HG03159 (cell line): ENCODE measurements around the gene MYO1H.

Experiments
- ATAC-seq: cut with Tn5 transposase; IDR thresholded peaks from one replicate; pipeline ENCODE4 v1.9.1; 2021; ENCODE audit warnings: mild to moderate bottlenecking, moderate library complexity; ENCODE audit not compliant: unreplicated experiment

Gene MYO1H

DNA sequence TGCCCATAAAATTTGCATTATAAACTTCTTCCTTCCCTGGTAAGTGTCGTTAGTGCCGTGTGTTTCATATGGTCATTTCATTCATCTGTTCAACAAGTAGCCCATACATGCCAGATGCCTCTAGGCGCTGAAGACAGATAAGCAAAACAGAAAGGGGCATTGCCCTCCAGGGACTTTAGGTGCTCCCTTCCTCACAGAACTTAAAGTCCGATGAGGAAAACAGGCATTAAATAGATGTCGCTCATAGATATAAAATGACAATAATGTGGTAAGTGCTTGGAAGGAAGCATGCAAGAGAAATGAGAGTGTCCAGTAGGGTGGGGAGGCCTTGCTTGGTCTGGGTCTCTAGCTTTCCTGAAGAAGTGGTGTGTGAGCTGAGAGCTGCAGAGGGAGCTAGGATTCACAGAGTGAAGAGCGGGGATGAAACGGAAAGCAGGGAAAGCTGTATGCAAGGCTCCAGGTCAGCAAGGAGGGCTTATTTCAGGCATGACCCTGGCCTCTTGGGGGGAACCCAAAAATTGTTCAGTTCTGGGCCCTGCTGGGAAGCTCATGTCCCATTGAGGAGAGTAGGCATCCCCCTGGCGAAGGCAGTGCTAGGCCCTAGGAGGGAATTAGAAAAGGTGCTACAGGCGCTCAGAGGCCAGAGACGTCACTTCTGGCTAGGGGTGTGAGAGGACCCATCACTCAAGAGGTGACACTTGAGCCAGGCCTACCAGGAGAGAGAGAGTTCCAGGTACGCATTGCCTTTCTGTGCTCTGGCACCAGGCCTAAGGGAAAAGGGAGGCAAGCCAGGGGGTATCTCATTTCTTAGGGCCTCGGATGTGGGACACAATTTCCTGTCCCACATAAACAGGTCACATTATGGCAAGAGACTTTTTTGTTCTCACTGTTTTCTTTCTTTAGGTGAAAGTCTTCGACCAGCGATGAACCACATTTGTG, 141.6 kb downstream of the MYO1H start:
- no peak for ATAC-seq

DNA sequence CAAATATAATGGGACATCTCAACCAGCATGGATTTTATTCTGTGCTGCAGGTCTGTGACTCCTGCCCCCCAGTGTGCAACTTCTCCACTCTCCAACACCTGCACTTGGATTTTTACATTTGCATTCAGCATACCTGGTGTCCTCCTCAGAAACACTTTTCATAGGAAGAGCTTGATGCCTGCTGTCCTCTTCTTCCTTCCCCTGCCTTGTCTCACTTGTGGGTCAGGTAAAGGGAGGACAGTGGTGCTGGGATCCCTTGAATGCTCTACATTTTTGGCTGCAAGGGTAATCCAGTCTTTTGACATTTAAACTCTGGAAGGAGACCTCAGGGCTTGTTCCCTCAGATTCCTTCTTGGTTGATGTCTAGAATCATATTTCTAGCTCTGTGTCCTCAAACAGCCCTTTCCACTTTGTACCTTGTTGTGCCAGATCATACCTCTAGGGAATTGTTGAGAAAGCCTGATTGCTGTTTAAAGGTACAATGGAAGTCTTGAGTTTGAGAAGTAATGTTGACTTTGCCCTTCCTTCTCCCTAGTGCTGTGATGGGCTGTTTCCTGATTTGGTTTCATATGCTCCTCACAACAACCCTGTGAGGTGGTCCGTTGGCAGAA, 142.4 kb downstream of the MYO1H start:
- no peak for ATAC-seq

- ATAC-seq, result no peak
These were observed 144.0 kb downstream of the MYO1H start for GRCh38 chr12:109491671-109492070.

GRCh38 chr12:109492371-109492770, 144.7 kb downstream of the MYO1H start:
- ATAC-seq, result no peak

GRCh38 chr12:109493090-109493489, 145.4 kb downstream of the MYO1H start:
- ATAC-seq, result no peak

DNA sequence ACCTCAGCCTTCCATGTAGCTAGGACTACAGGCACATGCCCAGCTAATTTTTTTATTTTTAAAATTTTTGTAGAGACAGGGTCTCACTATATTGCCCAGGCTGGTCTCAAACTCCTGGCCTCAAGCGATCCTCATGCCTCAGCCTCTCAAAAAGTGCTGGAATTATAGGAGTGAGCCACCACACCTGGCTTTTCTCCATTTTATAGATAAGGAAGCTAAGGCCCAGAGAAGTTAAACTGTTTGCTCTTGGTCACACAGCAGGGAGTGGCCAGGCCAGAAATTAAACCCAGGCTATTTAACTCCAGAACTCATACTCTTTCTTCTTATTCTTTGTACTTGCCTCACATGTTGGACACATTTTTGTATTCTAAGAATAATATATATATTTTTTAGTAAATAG, 146.2 kb downstream of the MYO1H start:
- no peak for ATAC-seq

DNA sequence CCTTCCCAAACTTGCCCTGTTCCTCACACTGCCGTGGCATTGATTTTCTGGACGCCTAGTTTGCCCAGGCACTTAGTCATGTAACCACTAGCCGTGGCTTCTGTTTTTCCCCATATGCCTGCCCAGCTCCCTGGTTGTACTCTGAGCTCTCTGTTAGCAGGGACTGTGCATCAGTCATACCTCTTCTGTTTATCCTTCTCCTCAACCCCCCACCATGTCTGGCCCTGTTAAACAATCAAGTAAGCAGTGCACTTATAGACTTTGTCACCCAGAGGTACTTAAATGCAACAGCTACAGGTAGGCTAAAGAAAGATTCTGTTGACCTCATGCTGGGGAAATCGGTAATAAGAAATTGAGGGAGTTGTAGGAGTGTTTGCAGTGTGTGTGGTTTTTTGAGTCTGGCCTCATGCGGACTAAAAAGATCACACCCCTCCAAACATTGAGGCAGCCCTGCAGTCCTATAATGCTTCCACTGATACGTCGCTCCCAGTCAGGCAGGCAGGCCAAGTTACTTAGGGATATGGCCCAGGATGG, 146.7 kb downstream of the MYO1H start:
- ATAC-seq, result no peak

- no peak for ATAC-seq
These were observed 147.3 kb downstream of the MYO1H start for GRCh38 chr12:109495012-109495411.

- no peak for ATAC-seq
These were observed 148.6 kb downstream of the MYO1H start for GRCh38 chr12:109496306-109496705.

DNA sequence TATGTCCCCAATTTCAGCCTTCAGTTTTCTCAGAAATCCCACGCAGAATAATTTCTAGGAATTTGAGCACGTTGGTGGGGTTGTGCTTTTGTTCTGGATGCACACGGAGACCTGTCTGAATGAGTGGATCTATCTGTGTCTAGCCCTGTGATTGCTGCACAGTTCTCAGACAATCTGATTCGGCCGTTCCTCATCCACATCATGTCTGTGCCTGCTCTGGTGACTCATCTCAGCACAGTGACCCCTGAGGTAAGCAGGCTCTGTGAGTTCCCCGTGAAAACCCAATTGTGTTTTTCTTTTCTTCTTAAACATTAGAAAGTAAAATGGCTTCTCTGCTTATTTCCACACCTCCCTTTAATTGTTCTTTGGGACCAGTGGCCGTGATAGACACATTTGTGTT, 150.0 kb downstream of the MYO1H start:
- ATAC-seq, result no peak
